Measurements from ENCODE around the gene RALY.

Gene RALY

DNA sequence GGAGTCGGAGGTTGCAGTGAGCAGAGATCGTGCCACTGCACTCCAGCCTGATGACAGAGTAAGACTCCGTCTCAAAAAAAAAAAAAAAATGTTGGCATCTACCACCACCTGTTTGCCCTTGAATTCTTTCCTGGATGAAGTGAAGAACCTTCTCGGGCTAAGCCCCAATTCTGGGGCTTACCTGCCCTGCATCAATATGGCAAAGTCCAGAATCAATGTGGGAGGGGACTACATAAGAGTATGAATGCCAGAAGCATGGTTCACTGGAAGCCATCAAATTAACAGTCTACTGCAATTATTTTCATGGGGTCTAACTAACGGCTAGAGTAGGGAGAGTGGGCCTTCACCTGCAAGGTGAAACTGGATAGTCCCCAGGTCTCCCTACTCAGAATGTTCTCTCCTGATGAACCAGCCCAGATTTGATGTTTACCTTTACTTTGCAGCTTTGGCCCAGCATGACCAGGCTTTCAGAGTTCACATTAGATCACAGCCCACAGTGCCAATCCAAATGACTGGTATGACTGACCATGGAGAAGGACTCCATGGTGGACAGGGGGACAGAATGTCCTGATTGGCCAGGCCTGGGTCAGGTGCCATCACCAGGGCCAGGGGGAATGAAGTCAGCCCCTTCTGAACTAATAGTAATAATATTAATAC is 7.0 kb upstream of the RALY start:
- DNase-seq (ENCODE audit: low spot score), result no peak

DNA sequence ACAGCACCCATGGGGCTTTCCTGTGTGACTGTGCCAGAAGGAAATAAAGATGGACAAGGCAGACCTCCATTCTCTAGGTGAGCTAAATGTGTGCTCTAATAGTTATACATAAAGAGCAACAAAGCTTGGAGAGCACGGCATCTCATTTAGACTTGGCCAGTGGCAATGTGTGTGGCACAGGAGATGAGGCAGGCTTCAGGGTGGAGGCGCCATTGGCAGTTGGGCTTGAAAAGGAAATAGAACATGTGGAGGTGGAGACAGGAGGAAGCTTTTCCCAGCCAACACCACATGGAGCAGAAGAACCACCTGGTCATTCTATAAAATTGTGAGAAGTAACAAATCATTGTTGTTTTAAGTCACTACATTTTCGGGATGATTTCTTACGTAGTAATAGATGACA is 3.6 kb upstream of the RALY start:
- DNase-seq (ENCODE audit: low spot score), result no peak

- no peak for DNase-seq (ENCODE audit: low spot score)
These were observed 2.2 kb upstream of the RALY start for GRCh38 chr20:33991502-33991901.

- no peak for DNase-seq (ENCODE audit: low spot score)
These were observed 1.4 kb upstream of the RALY start for GRCh38 chr20:33992145-33992922.

DNA sequence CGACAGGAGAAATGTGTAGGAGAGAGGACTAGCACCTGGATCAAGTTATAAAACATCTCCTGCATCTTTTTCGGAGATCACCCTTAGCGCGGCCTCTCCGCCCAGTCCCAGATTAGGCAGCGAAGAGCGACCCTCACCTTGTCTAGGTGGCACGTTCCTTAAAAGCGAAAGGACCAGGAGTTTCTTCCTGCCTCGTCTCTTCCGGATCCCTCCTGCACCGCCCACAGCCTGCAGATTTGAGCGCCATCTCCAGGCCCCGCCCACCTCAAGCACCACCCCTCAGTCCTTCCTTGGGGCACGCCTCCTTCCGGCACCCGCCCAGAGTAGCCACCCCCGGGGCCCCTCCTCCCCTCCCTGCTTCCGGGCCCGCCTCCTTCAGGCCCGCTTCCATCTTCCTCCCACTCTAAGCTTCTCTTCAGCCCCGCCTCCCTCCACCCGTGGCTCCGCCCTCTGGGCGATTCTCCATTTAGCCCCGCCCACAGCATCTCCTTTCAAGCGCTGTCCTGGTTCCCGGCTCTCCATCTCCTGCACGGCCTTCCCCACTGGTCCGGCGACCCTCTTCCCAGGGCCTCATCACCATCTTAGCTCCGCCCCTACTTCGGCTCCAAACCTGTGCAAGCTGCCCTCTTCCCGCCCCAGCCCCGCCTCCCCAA is 662 bp upstream of the RALY start:
- peak; percentile 99 for DNase-seq (ENCODE audit: low spot score)

DNA sequence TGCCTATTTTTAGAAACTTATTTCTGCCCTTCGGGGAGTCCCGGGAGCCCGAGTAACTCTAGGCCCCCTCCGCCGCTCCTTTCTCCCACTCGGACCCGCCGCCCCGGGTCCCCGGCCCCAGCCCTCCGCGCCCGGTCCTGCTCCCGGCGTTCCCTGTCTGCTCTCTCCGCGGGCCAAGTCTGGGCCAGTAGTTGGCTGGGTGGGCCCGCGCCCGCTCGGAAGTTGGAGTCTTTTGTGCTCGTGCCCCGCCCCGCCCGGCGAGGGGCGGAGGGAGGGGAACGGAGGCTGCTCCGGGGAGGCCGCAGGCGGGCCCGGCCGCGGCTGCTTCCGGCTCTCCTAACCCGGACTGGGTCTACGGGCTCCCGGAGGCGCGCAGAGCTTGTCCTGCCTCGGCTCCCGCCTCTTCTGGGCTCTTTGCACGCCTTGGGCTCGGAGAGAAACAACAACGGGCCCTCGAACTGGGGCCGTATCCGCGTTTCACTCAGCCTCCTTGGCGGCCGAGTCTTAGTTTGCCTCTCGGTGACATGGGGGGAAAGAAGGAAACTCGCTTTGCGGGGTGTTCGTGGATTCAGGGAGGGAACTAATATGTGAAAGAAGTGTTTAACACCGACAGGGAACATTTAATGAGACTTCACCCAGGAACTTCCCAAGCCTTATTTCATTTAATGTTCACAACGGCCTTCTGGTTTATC is 657 bp downstream of the RALY start:
- DNase-seq (ENCODE audit: low spot score), result peak; percentile 75

DNA sequence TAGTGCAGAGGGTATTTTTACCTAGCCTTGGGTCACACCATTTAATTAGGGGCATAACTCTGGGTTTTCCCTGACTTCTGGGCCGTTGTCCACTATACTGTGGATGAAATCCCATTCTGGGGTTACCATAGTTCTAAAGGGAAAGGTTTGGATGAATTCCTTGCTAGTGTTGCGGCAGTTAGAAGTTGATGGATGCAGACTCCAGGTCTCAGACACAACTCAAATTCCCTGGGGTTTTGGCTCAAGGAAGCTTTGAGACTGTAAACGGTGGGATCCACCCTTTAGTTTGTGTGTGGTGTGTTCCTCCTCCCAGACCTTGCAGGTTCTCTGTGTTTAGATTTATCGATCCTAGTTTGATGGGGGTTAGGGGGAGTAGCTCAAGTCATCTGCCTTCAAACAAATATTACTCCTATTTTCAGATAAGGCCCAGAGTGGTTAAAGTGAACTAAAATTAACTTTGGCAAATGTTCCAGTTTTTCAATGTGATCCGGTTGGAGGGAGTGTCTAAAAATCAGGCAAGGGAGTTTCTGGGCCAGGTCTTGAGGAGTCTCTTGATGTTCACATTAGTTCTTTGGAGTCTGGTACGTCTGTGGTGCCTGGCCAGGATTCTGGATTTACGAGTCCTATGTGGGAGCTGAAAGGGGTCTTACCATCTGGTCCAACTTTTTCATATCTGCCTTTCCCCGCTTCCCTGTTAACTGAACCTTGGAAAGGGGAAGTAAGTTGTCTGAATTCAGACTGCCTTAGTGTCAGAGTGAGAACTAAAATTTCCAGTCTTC is 1.5 kb downstream of the RALY start:
- no peak for DNase-seq (ENCODE audit: low spot score)

DNA sequence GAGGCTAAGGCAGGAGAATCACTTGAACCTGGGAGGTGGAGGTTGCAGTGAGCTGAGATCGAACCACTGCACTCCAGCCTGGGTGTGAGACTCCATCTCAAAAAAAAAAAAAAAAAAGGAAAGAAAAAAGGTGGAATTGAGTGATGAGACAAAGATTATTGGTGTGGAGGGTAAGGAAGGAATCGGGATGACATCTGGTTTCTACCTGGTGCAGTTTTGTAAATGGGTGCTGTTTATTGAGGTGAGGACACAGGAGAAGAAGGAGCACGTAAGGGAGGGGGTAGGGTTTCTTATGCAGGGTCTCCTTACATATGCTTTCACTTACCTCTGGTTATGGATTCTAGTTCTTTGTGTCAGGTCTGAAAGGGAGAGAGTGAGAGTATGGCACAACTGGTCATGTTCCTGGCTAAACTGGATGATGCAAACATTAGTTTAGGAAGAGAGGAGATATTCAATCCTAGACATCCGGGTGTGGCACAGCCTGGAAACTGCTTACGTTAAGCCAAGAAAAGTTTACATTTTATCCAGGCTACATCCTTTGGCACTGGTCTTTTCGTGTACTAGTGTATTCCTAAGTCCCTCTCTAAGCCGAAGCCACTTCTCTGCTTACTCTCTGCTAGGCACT is 5.4 kb downstream of the RALY start:
- DNase-seq (ENCODE audit: low spot score), result no peak

GRCh38 chr20:34001378-34001777 is 7.7 kb downstream of the RALY start:
- no peak for DNase-seq (ENCODE audit: low spot score)

GRCh38 chr20:34004227-34004626 is 10.5 kb downstream of the RALY start:
- DNase-seq (ENCODE audit: low spot score), result no peak

GRCh38 chr20:34004790-34005457 is 11.2 kb downstream of the RALY start:
- no peak for DNase-seq (ENCODE audit: low spot score)

GRCh38 chr20:34006619-34007018 is 12.9 kb downstream of the RALY start:
- no peak for DNase-seq (ENCODE audit: low spot score)

GRCh38 chr20:34008477-34008876 is 14.8 kb downstream of the RALY start:
- no peak for DNase-seq (ENCODE audit: low spot score)

DNA sequence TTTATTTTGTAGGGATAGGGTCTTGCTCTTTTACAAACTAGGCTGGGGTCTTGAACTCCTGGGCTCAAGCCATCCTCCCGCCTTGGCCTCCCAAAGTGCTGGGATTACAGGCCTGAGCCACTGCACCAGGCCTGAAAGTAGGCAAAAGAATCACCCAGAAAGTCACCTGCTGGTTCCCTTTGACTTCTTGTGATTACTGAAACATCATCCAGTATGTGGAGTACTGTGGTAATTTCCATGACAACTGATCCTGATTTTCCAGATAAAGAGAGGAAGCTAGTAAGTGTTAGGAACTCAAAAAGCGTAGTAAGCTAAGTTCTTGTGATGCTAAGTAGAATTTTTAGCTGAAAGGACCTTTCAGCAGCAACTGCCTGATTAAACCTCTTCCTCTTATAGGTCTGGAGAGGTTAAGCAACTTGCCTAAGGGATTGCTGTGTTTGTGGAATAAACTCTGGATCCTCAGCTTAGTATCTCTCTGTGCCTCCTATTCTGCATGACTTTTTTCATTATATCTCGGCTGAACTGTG is 16.8 kb downstream of the RALY start:
- DNase-seq (ENCODE audit: low spot score), result no peak

DNA sequence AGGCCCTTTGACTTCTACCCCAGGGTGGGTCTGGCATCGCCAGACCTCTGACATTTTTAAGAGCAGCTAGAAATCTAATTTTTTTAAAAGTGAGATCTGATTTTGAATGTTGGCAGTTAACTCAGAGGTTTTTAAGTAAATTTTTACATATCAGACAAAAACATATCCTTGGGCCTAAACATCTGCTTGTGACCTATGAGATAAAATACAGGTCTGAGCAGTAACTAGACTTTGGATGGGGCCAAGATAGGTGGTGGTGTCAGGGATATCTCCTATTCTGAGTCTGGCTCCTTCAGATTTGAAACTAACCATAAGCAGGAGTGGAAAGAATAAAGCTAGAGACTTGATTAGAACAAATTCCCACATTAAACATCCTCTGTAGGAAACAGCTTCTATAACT is 17.6 kb downstream of the RALY start:
- DNase-seq (ENCODE audit: low spot score), result no peak

DNA sequence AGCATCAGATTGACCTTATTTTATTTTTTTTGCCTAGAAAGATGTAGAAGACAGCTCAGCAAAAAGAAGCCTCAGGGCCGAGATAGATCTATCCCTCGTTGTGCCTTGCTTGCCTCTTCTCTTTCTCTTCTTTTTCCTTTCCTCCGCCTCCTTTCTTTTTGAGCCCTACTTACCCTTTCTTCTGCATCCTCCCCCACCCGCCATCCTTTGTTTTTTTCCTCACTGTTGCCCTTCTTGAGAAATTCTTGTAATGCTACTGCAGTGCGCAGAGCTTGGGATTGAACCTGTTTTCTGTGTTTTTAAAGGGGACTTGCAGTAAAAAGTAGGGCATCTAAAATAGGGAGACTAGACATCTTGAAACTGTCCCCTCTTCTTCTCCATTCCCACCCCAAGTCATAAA is 18.6 kb downstream of the RALY start:
- DNase-seq (ENCODE audit: low spot score), result no peak

- DNase-seq (ENCODE audit: low spot score), result no peak
These were observed 19.0 kb downstream of the RALY start for GRCh38 chr20:34012735-34013134.

DNA sequence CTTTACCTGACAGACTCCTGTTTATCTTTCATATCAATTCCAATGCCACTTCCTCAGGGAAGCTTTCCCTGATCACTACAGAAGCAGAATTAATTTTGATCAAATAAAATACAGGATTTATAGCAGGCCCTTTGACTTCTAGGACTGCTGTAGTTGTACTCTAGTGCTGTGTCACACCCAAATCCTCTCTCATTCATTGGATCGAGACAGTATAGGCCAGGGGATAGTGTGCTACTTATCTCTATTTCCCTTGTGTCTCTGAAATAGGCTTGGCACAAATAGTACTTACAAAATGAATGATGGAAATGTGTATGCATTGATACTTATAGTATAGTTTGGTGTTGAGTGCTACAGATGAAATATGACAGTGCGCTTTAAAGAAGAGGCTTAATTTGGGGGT is 19.8 kb downstream of the RALY start:
- no peak for DNase-seq (ENCODE audit: low spot score)

DNA sequence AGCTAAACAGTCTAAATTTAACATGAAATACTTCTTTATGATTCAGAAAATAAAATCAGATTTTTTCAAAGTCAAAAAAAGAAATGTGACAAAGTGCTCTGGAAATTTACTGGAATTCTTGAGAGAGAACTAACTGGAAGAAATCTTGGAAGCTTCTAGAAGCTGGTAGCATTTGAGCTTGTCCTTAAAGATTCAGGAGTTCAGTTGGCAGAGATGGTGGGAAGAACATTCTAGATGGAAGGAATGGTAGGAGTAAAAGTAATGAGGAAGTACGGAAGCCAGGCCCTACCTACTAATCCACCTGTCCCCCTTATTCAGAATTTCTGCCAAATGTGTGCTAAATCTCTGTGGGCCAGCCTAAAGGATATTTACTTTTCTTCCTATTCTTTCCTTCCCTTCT is 21.2 kb downstream of the RALY start:
- DNase-seq (ENCODE audit: low spot score), result no peak
